Kasumi-1 (cell line): ENCODE results near the gene PAK6.

Experiments used
- DNase-seq, 2 experiments: peaks; one replicate each; lab custom pipeline; 2025; lab: John Stamatoyannopoulos, UW

PAK6 gene

GRCh38 chr15:40238532-40239403 is at the start of gene PAK6:
TSS of gene PAK6 (plus strand) at chr15:40239063. CDS start at chr15:40264786, 25,723 bp downstream.
- DNase-seq = no peak

GRCh38 chr15:40190591-40190990 is 48.3 kb upstream of the PAK6 start:
- no peak for DNase-seq

- no peak for DNase-seq
Observed at GRCh38 chr15:40192942-40193341, 45.9 kb upstream of the PAK6 start.

- DNase-seq = no peak
Observed at GRCh38 chr15:40197434-40197833, 41.4 kb upstream of the PAK6 start.

DNA sequence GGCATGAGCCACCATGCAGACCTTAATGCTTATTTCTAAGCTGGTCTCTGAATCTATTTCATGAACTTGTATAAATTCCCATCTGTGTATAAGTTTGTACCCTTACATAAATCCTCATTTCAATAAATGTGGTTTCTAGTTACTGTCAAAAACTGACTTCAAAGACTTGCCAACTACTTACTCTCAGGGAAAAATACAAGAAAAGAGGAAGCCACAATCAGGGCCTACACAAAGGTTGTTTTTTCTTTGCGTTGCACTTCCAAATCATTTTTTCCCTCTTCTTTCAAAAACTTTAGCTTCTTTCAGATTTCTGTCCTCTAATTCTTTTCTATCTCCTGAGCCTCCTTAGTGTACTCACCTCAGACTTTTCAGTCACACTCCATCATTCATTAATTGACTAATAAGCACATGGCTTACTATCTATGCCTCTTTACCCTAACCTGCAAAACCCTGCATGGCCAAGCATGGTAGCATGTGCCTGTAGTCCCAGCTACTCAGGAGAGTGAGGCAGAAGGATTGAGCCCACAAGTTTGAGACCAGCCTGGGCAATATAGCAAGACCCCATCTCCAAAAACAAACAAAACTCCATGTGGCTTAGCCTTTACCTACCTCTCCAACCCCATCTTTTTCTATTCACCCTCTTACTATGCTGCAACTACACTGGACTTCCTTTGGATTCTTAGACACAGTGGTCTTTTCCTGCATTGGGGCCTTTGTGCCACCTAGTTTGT is 40.3 kb upstream of the PAK6 start:
- peak in 1 of 2 experiments; percentile 17 for DNase-seq

DNA sequence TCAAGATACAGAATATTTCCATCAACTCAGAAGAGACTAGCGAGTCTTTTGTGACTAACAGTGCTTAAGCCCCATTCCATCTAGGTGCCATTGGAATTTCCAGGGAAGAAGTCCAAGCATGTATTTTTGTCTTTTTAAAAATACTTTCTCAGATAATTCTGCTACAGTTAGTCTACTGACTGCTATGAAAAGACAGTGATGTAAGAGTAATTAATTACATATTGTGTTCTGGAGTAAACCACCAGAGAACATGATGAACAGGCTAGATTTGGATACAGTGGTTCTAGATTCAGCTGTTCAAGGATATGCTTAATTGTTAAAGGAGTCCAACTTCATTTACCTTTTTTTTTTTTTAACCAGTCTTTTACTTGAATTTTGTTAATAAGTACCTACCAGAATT is 34.8 kb upstream of the PAK6 start:
- no peak for DNase-seq

- peak; percentile 30 to 51 for DNase-seq
Observed at GRCh38 chr15:40217166-40217824, 21.6 kb upstream of the PAK6 start.

- DNase-seq = no peak
Observed at GRCh38 chr15:40219801-40220200, 19.1 kb upstream of the PAK6 start.

DNA sequence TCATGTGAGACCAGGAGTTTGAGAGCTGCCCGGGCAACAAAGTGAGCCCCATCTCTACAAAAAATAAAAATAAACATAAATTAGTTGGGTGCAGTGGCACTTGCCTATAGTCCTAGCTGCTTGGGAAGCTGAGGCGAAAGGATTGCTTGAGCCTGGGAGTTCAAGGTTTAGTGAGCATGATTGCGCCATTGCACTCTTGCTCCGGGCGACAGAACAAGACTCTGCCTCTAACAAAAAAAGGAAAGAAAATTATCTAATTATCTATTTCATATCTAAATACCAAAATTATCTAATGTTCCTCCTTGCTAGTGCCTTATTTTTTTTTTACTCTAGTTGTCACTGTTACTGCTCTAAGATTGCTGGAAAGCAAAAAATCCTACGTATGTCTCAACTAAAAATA is 16.7 kb upstream of the PAK6 start:
- no peak for DNase-seq

DNA sequence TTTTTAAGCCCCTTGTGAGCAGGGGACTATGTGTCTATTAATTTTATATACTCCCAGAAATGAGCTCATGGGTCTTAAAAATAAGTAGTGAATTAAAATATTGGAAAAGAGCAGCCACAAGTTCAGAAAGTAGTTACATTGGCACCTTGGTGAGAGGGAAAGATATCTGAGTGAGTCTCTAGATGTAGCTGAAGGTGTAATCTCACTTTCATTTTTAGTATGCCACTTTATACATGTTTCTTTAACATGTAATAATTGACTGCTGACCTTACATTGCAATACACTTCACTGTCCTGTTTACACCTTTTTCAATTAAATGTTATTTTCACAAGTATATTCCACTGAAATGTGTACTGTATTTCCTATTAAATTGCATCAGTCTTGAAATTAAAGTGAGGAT is 12.1 kb upstream of the PAK6 start:
- DNase-seq = no peak

DNA sequence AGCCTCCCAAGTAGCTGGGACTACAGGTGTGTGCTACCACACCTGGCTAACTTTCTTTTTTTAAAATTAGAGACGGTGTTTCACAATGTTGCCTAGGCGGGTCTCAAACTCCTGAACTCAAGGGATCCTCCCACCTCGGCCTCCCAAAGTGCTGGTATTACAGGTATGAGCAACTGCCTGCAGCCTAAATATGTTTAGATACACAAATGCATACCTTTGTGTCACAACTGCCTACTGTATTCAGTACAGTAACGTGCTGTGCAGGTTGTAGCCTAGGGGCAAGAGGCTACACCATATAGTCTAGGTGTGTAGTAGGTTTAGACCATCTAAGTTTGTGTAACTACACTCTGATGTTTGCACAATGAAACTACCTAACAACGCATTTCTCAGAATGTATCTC is 9.5 kb upstream of the PAK6 start:
- no peak for DNase-seq

GRCh38 chr15:40229956-40230355 is 8.9 kb upstream of the PAK6 start:
- DNase-seq = no peak

DNA sequence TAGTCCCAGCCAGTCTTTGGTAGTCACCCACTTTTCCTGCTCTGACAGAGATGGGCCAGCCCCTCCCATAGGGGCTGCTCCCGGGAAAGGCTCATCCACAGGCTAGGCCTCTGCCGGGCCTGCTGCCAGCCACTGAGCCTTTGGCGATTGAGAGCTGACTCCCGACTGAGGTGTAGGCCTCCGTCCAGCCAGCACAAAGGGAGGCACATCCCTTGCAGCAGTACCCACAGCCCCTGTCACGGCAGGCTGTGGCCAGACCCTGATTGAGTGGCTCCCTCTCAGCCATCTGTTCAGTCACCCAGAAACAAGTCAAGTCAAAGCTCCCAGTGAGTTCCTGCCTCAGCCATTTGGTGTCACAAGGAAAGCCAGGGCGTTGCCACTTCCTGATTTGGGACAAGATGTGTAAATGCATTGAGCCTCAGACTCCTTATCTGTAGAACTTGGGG is 6.2 kb upstream of the PAK6 start:
- DNase-seq = no peak

- no peak for DNase-seq
Observed at GRCh38 chr15:40233727-40234577, 4.9 kb upstream of the PAK6 start.

GRCh38 chr15:40234783-40235182 is 4.1 kb upstream of the PAK6 start:
- DNase-seq = peak in 1 of 2 experiments; percentile 21

- peak; percentile 33 to 44 for DNase-seq
Observed at GRCh38 chr15:40235201-40235885, 3.5 kb upstream of the PAK6 start.

- DNase-seq = no peak
Observed at GRCh38 chr15:40239404-40239692, 485 bp downstream of the PAK6 start.

- DNase-seq = no peak
Observed at GRCh38 chr15:40239693-40240618, 1.1 kb downstream of the PAK6 start.

GRCh38 chr15:40240619-40241221 is 1.9 kb downstream of the PAK6 start:
- no peak for DNase-seq
